ENCODE data around the gene TM4SF20.

Gene TM4SF20, protein sequence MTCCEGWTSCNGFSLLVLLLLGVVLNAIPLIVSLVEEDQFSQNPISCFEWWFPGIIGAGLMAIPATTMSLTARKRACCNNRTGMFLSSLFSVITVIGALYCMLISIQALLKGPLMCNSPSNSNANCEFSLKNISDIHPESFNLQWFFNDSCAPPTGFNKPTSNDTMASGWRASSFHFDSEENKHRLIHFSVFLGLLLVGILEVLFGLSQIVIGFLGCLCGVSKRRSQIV

DNA sequence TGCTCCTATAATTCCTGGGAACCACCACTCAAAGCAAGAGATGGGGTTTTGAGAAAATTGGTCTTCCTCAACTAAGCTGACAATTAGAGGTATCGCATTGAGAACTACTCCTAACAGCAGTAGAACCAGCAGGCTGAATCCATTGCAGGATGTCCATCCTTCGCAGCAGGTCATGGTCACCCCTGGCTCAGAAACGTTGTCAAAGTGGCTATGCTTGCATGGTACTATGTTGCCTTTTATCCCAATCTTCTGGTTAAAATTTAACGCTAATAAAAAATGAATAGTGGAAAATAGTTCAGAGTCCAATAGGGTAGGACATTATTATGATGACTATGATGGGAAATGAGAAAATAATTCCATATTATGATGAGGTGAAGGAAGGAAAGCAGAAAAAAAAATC, at the start of gene TM4SF20:
TM4SF20 (minus strand) TSS at position 212 of the 400 bp plus-strand sequence; CDS start at position 174, 38 bp downstream.
- no peak for DNase-seq

DNA sequence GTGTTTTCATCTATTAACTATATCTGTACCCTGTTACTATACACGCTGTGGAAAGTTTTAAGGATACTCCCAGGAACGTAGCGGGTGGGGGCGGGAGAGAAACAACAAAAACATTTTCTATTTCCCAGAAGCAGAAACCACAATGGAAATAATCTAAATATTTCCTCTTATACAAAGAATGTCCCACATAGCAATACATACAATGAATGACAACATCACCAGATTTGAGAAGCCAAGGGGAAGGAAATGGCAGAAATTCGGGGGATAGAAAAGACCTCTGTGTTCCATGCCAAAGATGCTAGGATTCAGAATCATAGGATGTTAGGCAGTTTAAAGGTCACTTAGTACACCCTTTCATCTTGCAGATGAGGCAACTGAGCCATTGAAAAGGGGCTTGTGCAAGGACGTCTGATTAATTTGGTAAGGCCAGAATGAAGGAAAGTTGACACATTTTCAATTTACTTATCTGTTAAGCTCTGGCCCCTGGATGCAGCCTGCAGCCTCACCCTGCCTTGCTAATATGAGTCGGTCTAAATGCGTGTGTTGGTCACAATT, 49.7 kb upstream of the TM4SF20 start:
- DNase-seq, result no peak

DNA sequence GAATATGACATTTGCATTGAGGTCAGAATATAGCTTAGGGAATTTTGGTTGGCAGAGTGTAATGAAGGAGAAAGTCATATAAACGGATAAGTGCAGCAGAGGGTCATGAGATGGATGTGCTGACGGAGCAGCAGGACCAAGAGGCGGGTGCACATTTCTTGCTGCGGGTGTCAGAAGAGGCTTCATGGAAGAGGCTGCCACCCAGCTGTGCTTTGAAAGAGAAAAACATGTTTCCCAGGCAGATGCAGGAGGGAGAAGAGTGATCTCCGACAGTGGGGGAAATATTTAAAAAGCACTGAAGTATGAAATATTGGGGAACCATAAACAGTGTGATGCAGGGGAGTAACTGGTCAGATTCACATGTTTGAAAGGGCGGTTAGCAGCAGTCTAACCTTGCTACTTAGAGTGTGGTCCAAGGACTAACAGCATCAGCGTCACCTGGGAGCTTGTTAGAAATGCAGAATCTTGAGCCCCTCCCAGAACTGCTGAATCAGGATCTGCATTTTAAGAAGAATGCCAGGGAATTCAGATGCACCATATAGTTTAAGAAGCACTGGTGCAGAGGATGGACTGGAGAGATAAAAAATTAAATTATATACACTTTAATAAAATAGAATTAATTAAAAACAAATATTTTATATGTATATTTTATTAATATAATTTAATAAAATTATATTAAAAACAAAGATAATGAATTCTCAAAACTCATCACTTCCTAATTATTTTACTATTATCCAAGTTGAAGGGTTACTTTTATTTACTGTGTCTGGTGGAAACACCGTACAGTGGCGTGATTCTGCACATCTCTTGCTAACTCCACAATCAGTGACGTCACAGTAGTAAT, 44.8 kb upstream of the TM4SF20 start:
- DNase-seq, result no peak

DNA sequence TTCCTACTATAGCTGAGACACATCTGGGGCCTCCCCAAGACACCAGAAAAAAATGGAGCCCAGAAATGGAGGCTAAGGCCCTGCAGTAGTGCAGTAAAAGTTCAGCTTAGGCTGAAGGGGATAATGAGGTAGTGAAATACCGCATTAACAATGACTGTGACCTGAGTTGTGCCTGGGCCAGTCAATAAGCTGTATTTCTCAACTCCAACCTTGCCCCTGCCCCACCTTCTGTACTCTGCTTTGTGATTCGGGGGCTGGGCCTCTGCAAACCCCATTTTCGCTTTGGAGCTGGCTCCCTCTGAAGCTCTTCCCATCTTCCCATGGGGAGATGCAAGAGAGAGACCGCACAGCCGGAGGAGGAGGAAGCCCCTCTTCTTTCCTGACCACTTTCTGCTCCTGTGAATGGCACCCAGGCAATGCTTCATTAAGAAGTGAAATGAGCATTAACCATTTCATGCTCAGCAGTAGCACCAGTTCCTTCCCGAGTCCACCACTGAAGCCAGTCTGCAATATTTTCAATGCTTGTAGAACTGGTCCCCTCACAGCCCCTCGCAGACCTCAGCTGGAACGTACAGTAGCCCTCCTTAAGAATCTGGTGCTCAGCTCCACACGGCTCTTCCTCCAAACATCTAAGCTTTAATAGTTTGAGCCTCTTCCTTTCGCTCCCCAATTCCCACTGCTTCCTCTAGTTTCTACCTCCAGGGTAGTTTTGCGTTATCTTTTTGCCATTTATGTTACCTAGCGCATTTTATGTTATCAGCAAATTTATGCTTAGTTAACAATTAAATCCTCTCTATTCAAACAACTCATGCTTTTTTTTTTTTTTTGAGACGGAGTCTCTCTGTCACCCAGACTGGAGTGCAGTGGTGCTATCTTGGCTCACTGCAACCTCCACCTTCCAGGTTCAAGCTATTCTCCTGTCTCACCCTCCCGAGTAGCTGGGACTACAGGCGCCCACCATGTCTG, 41.3 kb upstream of the TM4SF20 start:
- no peak for DNase-seq

DNA sequence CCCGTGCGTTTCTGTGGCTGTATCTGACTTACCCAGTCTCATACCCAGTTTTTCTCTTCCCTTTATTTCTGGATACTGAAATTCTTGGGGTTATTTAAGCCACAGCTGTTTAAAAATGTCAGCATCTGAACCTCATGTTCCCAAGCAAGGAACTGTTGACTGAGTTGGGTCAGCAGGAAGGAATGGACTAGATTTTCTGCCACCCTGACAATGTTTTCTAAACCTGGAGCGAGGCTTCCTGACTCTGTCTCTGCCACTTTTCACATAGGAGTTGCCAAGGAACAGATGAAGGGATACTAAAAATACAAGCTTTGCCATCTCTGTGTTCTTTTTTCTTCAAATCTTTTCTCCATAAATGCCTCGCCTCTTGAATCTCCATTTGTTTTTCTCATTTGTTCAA, 37.6 kb upstream of the TM4SF20 start:
- no peak for DNase-seq

DNA sequence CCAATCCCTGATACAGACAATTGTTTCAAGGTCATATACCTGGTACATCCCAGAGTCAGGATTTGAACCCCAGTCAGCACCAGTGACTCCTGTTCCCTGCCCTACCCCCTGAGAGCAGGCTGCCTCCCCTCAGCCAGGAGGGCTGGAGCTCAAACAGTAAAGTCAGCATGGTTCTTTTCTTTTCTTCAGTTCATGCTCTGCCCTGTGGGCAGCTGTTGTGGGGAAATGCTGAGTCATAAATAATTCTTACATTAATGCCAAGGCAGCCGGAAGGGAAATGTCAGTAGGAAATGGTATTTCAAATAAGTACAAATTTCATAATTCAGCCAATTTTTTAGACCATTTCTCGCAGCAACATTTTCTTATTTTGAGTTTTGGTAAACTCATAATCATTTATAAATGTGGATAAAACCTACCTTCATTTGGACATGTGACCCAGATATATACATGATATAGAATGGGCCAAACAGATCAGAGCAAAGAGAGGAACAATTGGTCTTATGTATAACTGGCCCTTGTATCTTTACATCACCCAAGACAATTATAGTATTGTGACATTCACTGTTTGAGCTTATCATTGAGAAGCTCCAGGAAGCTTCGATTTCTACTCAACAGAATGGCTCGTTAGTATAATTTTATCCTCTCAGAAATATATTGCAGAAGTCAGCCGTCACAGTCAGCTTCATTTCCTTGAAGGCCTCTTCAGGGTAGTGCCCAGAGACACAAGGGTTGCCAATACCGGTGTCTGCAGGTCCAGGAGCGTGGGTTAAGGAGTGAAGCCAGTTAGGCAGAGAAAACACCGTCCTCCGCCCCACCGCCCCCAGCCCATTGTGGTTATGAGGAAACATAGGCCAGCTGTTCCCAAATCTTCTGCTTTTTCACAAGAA, 36.7 kb upstream of the TM4SF20 start:
- peak; percentile 39 for DNase-seq

DNA sequence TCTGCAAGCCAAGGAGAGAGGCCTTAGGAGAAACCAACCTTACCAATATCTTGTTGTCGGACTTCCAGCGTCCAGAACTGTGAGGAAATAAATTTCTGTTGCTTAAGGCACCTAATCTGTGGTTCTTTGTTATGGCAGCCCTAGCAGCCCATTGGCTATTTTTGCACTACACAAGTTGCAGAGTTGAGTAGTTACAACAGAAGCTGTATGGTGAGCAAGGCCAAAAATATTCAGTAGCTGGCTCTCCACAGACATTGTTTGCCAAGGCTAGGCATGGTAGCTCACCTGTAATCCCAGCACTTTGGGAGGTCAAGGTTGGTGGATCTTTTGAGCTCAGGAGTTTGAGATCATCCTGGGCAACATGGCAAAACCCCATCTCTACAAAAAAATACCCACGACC, 35.7 kb upstream of the TM4SF20 start:
- no peak for DNase-seq

DNA sequence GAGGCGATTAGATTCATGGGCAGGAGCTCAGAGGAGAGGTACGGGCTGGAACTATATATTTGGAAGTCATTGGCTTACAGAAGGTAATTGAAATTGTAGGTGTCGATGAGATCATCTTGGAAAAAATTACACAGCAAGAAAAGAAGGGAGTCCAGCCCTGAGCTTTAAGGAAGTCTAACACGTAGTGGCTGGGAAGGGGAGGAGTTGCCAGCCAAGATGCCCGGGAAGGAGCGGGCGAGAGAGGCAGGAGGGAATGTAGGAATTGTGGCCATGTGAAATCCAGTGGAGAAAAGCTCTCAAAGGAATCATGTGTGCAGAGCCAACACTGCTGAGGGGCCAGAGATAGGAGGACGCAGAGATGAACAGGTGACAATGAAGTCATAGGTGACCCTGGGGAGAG, 34.3 kb upstream of the TM4SF20 start:
- no peak for DNase-seq

DNA sequence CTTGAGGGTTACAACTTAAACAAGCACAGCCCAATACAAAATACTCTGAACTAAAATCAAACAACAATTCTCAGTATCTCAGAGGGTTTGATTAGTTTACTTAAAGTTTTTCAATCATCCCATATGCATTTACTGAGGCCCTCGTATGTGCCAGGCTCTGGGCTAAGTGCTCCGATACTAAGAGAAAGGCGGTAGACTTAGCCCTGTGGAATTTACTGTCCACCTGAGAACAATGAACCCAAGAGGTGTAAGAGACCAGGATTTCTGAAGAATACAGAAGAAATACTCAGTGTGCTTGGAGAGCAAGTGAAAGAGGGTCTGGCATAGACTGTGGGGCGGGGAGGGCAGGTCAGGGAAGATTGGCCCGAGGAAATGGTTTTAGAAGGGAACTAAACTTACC, 33.8 kb upstream of the TM4SF20 start:
- no peak for DNase-seq

DNA sequence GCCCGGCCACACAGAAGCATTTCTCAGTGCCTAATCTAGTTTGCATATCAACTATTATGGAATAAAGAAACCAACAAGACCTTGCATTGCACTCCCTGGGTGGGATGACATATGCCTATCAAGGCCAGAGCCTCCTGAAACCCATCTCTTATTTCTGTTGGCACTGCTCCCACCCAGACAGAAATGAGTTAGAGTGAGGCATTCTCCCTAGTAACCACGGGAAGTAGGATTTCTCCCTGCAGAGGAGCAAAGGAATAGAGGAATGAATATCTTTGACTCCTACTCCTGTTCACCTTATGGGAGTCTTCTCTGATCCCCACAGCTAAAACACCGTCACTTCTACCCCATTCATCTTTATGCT, 32.9 kb upstream of the TM4SF20 start:
- no peak for DNase-seq

DNA sequence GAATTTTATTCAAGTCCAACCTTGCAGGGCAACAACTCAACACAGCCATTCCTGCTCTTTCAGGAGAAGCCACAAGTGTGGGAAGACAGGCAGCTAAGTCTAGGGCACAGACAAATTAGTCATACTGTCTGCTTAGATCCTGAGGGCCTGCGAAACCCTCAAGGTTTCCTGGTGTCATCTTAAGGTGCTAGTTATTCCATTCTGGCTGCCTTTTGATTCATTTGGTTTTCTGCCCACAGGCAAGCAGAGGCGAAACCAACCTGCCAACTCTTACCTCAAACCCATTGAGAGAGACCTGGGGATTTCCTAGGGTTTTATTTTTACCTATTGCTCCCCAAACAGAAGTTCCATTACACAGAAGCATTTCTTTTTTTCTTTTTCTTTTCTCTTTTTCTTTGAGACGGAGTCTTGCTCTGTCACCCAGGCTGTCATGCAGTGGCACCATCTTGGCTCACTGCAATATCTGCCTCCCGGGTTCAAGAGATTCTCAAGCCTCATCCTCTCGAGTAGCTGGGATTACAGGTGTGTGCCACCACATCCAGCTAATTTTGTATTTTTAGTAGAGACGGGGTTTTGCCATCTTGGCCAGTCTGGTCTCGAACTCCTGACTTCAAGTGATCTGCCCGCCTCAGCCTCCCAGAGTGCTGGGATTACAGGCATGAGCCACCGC, 32.3 kb upstream of the TM4SF20 start:
- no peak for DNase-seq

DNA sequence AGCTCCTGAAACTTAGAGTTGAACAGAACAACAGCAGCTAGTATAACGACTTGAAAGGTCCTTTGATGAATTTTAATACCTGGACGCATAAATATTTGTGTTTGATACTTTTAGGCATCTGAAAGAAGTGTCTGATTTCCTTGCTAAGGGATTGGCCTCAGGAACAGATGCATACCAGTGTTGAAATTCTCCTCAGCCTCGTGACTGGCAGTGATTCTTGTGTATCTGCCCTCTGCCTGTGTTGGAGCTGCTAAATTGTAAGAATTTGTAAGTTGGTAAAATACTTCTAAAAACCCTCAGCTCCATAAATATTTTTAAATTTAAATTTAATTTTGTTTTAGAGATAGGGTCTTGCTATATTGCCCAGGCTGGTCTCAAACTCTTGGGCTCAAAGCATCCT, 31.1 kb upstream of the TM4SF20 start:
- DNase-seq, result no peak

DNA sequence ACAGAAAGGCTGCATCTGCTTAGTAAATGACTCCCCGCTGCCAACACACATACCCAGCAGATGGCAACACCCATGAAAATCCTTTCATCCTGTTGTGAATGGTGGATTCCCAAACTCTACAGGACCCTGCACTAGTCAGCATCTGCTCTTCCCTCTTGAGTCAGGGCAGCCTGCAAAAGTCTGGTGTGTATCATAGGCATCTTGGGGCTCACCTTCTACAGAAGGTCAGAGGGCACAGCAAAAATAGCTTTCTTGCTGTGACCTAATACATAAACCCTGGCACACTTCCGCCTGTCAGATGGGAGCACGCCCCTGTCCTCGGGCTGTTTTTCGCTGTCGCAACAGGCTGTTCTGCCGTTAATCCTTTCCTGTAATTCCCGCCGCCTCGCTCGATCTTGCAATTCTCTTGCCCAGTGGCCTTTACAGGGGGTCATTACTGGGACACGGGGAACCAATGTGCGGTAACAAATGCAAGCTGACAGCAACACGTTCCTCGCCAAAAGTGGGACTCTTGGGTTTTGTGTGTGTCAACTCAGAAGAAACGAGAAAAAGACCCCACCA, 28.6 kb upstream of the TM4SF20 start:
- DNase-seq, result no peak

DNA sequence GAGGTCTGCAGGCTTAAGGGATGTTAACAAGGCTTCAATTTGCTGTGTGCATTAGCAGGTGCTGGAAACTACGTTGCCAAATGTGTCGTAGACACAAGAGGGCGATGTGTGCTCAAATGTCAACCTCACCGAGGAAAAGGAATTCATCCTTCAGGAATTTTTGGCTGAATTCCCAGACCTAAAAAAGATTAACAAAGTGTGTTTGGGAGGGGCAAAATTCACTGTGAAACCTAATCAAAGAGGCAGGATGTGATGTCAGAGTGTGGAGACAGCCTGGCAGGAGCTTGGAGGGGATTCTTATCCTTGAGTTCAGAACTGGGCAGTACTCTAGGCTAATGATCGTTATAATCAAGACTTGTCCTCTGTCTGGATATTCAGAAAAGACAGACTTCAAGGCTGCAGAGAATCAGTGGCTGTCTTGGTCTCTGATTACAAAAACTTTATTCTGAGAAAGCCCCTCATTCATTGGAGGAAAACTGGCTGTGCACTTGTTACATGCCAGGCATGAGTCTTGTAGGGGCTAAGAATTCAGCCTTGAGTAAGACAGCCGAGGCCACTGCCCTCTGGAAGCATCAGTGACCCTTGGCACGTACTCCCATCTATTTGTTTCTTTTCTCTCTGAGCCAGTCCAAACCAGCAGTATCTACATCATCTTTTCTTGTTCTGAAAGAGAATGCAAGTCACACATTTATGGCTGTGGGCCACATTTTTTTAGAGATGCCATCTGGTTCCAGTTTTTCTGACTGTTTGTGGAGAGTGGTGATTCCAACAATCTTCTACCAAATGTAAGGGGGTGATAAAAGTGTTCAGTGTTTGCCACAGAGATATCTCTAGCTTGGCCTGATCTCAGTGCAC, 27.3 kb upstream of the TM4SF20 start:
- no peak for DNase-seq

DNA sequence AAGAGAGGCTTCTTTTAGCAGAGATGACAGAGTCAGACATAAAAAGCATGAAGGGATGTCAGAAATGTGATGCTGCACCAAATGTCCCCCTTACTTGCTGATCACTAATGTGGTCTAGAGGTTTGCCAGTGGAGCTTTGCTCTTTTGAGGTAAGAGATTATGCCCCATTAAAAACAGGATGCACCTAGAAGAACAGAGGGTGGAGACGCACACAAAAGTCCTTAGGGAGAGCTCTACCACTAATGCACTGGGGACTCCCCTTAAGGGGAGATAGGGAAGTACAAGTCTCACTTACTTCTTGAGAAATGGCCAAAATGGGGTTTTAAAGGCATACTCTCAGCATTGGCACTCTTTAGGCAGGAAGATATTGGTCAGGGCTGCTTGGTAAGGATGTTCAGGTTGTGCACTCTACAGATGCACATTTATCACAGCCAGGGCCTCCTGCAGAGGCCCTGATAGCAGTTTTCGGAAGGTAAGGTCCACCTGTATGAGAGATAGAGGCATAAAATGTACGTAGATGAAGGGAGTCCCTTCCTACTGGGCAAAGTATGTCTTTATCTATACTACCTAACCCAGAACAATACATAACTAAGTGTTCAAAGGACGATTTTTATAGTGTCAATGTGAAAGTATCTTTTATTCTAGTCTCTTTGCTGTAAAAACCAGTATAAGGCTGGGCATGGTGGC, 25.6 kb upstream of the TM4SF20 start:
- DNase-seq, result no peak

DNA sequence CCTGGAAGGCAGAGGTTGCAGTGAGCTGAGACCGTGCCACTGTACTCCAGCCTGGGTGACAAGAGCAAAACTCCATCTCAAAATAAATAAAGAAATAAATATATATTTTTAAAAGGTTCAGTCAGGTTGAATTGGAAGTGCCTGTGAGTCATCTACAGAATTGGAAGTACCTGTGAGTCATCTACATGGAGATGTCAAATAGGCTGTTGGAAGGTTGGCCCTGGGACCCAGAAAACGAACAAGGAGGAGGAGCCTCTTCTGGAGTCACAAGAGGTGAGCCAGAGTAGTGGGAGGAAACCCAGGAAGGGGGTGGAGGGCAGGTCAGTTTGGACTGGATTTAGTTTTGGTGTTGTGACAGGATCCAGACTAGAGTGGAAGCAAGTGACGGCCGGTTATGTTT, 23.9 kb upstream of the TM4SF20 start:
- no peak for DNase-seq

DNA sequence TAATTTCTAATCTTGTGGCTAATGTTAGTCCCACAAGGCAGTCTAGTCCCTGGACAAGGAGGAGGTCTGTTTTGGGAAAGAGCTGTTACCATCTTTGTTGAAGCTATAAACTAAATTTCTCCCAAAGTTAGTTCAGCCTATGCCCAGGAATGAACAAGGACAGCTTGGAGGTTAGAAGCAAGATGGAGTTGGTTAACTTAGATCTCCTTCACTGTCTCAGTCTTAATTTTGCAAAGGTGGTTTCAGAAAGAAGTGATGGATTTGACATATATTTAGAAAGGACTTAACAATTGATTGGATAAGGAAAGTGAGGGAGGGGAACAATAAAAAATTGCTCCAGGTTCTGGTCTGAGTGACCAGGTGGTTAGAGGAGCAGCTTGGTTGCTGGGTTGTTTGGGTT, 23.2 kb upstream of the TM4SF20 start:
- no peak for DNase-seq

DNA sequence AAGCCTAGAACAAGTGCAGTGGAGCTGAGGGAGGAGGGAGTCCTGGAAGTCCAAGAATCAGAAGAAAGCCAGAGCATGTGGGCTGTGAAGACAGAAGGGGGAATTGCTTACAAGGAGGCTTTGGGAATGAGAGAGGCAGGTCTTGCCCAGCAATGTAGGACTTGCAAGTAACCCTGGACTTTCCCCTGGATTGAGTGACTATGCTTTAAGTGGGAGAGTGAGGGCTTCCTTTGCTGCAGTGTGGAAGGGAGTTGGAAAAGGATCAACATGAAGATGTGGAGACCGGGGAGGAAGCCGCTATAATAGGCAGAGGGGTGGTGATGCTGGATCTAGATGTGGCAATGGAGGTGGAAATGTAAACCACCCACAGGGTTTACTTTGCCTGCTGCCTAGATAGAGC, 22.4 kb upstream of the TM4SF20 start:
- no peak for DNase-seq

All from KG1 (cell line).